ENCODE results near the gene VAPB. TPM values are rescaled to one million over a fixed set of nuclear protein-coding genes. Genes with fewer than 3 reads are reported as not detected.

VAPB gene
- total RNA-seq, 1 donor, result 15.1 TPM

GRCh38 chr20:58389324-58389967, 417 bp downstream of the VAPB start:
- TF ChIP-seq CTCF (IDR thresholded peaks at IDR 0.05; ENCODE audit: insufficient read depth, low read depth, low read length), result no peak
- peak overlapping the region; percentile 95 for H3K4me3 ChIP-seq (ENCODE audit: low read depth, low read length)
- peak; percentile 47 for DNase-seq (ENCODE audit: low read depth)

- DNase-seq (ENCODE audit: low read depth), result no peak
- H3K4me3 ChIP-seq (ENCODE audit: low read depth, low read length), result peak overlapping the region; percentile 95
- no peak for TF ChIP-seq CTCF (IDR thresholded peaks at IDR 0.05; ENCODE audit: insufficient read depth, low read depth, low read length)
These were observed 1.1 kb downstream of the VAPB start for GRCh38 chr20:58389968-58390658.

GRCh38 chr20:58390659-58391035, 1.6 kb downstream of the VAPB start:
- no peak for TF ChIP-seq CTCF (IDR thresholded peaks at IDR 0.05; ENCODE audit: insufficient read depth, low read depth, low read length)
- no peak for DNase-seq (ENCODE audit: low read depth)
- H3K4me3 ChIP-seq (ENCODE audit: low read depth, low read length), result peak overlapping the region; percentile 95

- TF ChIP-seq CTCF (IDR thresholded peaks at IDR 0.05; ENCODE audit: insufficient read depth, low read depth, low read length), result no peak
- no peak overlapping the region for H3K4me3 ChIP-seq (ENCODE audit: low read depth, low read length)
- DNase-seq (ENCODE audit: low read depth), result no peak
These were observed 3.3 kb downstream of the VAPB start for GRCh38 chr20:58392286-58392685.

- peak; percentile 47 for DNase-seq (ENCODE audit: low read depth)
- no peak for TF ChIP-seq CTCF (IDR thresholded peaks at IDR 0.05; ENCODE audit: insufficient read depth, low read depth, low read length)
- no peak overlapping the region for H3K4me3 ChIP-seq (ENCODE audit: low read depth, low read length)
These were observed 4.3 kb downstream of the VAPB start for GRCh38 chr20:58393299-58393698.

GRCh38 chr20:58394801-58395200, 5.8 kb downstream of the VAPB start:
- TF ChIP-seq CTCF (IDR thresholded peaks at IDR 0.05; ENCODE audit: insufficient read depth, low read depth, low read length), result no peak
- no peak overlapping the region for H3K4me3 ChIP-seq (ENCODE audit: low read depth, low read length)
- DNase-seq (ENCODE audit: low read depth), result no peak
